MM.1S (cell line): ENCODE results near the gene IFI44L.

Source experiments
- CTCF ChIP-seq: fragments of 300-600 bp; sonication (generic); IDR thresholded peaks from 2 replicates; pipeline ENCODE4 v1.5.1; 2016; ENCODE audit warnings: antibody characterized with exemption, low read length, mixed read lengths
- EZH2 ChIP-seq: fragments of 300-600 bp; sonication (generic); optimal IDR thresholded peaks from 2 replicates; pipeline ENCODE3; 2017; ENCODE audit warnings: low read depth, mild to moderate bottlenecking, antibody characterized with exemption, low read length, mixed read lengths
- EZH2phosphoT487 ChIP-seq: fragments of 300-600 bp; sonication (generic); IDR thresholded peaks from 2 replicates; pipeline ENCODE4 v1.6.1; 2018; ENCODE audit warnings: antibody characterized with exemption, low read length

DNA sequence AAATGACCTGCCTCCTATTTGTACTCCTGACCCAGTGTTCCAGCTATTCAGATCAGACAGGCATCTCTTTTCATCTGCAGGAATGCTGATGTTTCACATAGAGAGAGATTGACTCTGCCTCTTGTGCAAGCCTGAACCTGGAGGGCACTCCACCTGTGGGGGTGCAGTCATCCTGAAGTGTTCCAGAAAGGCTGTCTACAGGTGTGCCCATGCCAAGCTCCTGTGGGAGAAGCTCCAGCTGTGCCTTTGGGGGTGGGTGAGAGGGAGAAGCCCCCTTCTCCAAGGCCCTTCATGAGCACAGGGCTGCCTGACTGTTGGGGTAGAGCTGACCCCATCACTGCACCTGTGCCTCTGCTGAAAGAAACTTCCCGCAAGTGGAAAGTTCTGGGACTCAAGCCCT lies 52.2 kb downstream of the IFI44L start:
- TF ChIP-seq CTCF (no peak), EZH2phosphoT487 (no peak), EZH2 (no peak)
